HG02610 (cell line): ENCODE results near the gene SPOCK2.

Source experiments
- ATAC-seq: cut with Tn5 transposase; IDR thresholded peaks from one replicate; pipeline ENCODE4 v1.9.1; 2021; ENCODE audit warnings: mild to moderate bottlenecking, moderate library complexity; ENCODE audit not compliant: unreplicated experiment

The SPOCK2 gene

DNA sequence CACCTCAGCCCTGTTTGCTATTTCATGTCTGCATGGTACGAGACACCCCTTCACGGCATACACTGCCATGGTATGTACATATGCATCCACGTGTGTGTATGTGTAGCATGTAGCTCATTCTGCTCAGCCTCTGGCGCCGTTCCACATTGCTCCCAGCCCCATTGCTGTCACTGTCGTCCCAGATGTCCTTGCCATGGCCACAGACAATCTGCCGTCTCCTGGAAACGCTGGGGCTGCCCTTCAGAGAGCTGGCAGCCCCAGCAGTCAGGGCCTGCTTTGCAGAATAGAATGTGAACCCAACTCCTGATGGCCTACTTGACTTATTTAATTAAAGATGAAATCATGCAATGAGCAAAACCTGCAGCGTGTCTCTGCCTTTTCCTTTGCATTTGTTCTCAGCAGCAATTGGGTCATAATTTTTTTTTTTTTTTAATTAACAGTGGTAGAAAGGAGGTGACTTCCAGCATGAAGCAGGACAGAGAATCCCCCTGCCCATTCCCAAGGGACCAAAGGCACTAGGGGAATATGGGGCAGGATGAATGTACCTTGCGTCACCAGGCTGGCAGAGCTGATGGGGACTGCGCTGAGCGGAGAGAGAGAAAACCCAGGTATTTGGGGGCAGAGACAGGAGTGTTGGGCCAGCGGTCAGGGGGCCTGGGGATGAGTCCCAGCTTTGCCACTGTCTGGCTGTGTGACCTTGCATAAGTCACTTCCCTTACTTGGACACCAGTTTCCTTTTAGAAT is 75.0 kb downstream of the SPOCK2 start:
- ATAC-seq, result no peak

DNA sequence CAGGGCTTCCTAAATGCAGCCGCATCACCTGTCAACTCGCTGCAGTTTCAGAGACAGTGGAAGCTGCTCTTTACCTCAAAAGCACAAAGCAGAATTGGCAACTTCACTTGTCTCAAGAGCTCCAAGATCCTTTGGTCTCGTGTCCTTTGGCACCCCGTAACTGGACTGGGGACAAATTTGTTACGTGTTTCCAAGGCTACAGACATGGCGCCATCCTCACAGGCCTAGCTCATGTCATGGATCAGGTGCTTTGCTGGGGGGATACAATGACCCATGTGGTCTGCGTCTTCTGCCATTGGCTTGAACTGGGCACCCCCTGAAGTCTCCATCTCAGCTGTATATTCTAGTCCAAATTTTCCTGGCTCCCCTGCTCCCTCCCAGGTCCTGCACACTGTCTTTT is 75.6 kb downstream of the SPOCK2 start:
- ATAC-seq, result no peak

GRCh38 chr10:72011976-72012512 is 76.3 kb downstream of the SPOCK2 start:
- no peak for ATAC-seq

DNA sequence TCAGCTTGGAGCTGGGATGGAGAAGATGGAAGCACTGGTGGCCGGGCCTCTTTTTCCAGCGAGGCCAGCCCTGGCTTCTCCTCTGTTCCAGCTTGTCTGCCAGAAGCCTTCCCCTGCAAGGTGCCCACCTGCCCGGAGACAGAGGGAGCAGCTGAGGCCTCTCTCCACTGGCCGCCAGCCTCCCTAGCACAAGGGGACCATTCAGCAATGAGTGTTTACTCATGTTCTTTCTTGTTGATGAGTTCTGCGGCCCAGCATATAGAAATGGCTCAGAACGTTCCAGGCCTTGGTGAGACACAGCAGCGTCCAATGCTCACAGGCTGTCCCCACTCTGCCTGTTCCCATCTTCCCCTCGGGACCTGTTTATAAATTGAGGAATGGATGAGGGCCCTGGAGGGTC is 76.9 kb downstream of the SPOCK2 start:
- ATAC-seq, result no peak

DNA sequence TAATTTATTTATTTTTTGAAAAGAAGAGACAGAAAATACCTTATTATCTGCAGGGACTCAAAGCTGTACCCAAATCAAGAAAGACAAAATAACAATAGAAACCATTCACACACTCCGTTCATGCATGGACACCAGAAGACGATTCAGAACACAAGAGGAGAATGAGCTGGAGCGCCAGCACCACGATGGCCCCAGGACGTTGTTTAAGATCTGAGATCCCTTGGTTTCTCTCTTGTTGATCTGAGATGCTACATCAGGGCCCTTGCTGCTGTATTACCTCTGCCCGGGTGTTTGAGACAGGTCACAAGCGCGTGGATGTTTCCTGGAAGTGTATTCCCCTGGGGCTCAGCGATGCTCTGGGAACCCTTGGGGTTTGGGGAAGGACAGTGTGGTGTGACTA is 77.3 kb downstream of the SPOCK2 start:
- no peak for ATAC-seq

GRCh38 chr10:72010234-72010973 is 77.9 kb downstream of the SPOCK2 start:
- no peak for ATAC-seq

DNA sequence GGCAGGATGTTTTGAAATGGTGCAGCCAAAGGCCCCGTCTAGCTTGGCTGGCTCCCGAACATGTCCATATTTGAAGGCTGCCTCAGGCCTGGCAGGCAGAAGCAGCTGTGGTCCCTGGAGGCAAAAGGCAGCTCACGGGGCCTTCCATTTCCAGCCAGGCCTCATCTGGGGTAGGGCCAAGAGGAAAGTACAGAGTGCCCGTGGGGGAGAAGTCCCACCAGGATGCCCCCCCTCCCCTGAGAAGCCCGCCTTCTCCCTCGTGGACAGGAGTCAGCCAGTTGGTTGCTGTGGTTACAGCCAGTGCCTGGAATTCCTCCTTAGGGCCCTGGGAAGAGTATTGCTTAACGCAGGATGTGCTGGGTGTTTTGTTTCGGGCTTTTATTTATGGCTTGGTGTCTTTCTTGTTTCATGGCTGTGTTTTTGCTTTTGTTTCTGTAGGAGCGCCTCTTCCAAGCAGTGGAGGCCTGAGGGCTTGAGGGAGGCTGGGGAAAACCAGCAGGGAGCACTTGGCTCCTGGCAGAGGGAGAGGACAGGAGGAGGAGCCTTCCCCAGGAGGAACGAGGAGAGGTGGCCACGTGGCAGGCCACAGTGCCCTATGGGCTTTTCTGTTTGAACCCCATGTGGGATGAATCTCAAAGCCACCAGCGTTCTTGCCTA is 78.8 kb downstream of the SPOCK2 start:
- ATAC-seq, result no peak

- no peak for ATAC-seq
Observed at GRCh38 chr10:72009051-72009424, 79.3 kb downstream of the SPOCK2 start.
